Stimulated activated effector memory CD8-positive, alpha-beta T cell treated with anti-CD3 and anti-CD28 coated beads, Interleukin-12 subunit alpha, Interleukin-12 subunit beta, amount 100 ng/mL, for 72 hours (primary cell): Measurements from ENCODE around the gene INTS15.
A peak's percentile ranks its signal among the peaks of the same experiment; 100 is the strongest.
"Not testable (repeated sequence)": the region's sequence is repeated elsewhere in the genome, so short reads cannot be mapped to it uniquely, and the experiment has no call there.

Source experiments
- ATAC-seq: fragments of 150-1000 bp; cut with Tn5 transposase; 2 replicates; pipeline ENCODE4 v1.10.0; 2021
- DNase-seq, 2 donors: peaks; one replicate each; pipeline ENCODE4 v3.0.0; 2021 to 2022; ENCODE audit warnings: low spot score in 2 of 2
- H3K27ac Mint-ChIP-seq: one replicate; pipeline ENCODE4 v1.8.0; 2022; ENCODE audit warnings: mild to moderate bottlenecking, mixed read lengths
- H3K36me3 Mint-ChIP-seq: one replicate; pipeline ENCODE4 v1.8.0; 2022; ENCODE audit warnings: mild to moderate bottlenecking, mixed read lengths
- H3K4me1 Mint-ChIP-seq: one replicate; pipeline ENCODE4 v1.8.0; 2022; ENCODE audit warnings: mixed read lengths
- H3K4me3 Mint-ChIP-seq: one replicate; pipeline ENCODE4 v1.8.0; 2022; ENCODE audit warnings: mild to moderate bottlenecking, mixed read lengths
- H3K9me3 Mint-ChIP-seq: one replicate; pipeline ENCODE4 v1.8.0; 2022; ENCODE audit warnings: mixed read lengths

The INTS15 gene

GRCh38 chr7:6622134-6622710 lies 32.4 kb downstream of the INTS15 start:
- no peak overlapping the region for H3K4me3 Mint-ChIP-seq
- H3K36me3 Mint-ChIP-seq = no peaks in the 10 kb centered on the region
- DNase-seq (no peak), ATAC-seq (no peak)
- H3K4me1 Mint-ChIP-seq = peaks cover 45% of the 10 kb centered on the region
- no peak overlapping the region for H3K27ac Mint-ChIP-seq
- H3K9me3 Mint-ChIP-seq = no peaks in the 10 kb centered on the region

DNA sequence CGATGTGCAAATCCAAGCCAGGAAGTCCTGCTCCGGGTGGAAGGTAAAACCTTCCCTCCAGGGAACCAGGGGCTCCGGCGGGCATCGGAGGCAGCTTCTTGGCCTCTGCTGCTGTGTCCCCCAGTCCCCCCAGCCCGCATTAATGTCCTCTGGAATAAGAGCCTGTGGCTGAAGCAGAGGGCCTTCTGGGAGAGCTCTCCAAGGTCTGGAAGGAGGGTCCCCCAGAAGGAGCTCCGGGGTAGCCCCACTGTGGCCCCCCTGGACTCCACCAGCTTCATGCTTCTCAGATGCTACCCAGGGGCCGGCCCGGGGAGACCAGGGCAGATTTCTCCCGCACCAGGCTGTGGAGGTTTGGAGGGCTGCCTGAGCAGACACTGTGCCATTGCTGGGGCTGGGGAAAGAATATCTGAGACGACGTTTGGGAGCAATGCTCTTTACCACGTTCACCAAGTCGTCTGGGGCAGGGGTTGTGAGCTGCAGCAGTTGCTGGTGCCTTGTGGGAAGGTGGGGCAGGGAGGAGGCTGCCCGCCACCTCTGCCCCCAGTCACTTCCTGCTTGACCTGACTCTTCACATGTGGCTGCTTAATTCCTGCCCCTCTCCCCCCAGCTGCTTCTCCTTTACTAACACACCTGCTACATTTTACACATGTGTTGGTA lies 33.9 kb downstream of the INTS15 start:
- DNase-seq = no peak
- peak overlapping the region; percentile 92 for H3K27ac Mint-ChIP-seq
- peak overlapping the region; percentile 42 for H3K4me3 Mint-ChIP-seq
- no peaks in the 10 kb centered on the region for H3K36me3 Mint-ChIP-seq
- H3K9me3 Mint-ChIP-seq = no peaks in the 10 kb centered on the region
- peaks cover 38% of the 10 kb centered on the region for H3K4me1 Mint-ChIP-seq
- ATAC-seq = peak; percentile 78

DNA sequence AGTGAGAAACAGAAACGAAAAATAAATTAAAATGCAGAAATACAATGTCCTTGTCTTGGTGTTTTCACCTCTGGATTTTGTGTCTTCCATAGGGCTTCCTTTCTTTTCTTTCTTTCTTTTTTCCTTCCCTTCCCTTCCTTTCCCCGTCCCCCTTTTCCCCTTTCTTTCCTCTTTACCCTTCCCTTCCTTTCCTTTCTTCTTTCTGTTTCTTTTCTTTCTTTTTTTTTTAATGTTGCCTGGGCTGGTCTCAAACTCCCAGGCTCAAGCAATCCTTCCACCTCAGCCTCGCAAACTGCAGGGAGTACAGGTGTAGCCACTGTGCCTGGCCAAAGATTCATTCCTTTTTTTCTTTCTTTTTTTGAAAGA lies 34.4 kb downstream of the INTS15 start:
- Mint-ChIP-seq H3K4me1 (peaks cover 38% of the 10 kb centered on the region), H3K4me3 (peak overlapping the region; percentile 42), H3K36me3 (no peaks in the 10 kb centered on the region), H3K9me3 (no peaks in the 10 kb centered on the region), H3K27ac (peak overlapping the region; percentile 92)
- DNase-seq = no peak
- no peak for ATAC-seq

DNA sequence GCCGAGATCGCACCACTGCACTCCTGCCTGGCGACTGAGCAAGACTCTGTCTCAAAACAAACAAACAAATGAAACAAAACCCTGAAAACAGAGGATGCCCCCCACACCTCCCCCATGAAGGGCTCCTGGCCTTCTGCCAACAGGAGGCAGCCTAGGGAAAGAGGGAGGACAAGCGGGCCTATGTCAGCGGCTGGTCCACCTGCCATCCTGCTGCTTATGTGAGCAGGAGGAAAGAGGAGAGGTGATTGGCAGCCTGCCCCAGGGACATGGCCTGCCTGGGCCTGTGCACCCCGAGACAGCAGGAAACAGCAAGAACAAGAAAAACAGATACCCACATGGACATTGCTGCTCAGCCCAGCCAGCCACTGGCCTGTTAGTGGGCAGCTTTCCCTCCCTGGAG lies 38.2 kb downstream of the INTS15 start:
- no peaks in the 10 kb centered on the region for H3K36me3 Mint-ChIP-seq
- no peak for ATAC-seq
- H3K27ac Mint-ChIP-seq = no peak overlapping the region

DNA sequence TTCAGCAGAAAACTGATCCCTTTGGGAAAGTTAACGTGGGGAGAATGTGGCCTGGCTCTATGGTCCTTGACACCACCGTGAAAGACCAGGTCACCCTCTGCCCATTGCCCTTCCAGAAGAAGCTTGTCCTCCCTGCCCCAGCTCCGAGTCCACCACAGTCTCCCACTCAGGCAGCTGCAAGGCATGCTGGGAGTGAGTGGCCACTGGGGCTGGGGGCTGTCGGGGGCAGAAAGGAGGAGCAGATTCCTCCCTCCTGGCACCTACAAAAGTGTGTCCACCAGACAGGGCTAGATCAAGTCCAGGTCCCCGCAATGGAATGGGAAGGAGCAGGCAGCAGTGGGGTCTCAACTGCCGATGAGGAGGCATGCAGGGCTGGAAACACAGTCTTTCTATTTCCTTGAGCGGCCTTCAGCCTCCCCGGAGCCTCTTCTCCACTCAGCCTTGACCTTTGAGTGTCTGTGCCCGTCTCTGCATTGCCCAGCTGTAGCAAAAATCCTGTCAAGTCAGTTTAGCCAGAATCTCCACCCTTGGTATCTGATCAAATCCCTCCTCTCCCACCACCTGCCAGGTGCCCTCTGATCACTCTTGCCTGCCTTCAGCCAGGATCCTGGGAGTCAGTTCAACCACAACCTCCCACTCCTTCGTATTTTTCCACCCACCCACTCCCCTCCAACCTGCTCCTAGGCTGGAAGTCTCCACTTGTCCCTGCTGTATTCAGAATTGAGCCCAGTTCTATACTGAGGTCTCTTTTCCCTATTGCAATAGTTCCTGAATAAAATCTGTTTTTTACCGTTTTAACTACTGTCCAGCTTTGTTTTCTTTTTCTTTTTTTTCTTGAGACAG lies 40.4 kb downstream of the INTS15 start:
- ATAC-seq = no peak
- Mint-ChIP-seq H3K27ac (no peak overlapping the region), H3K4me1 (no peaks in the 10 kb centered on the region)

More for the DNA sequence above, 38.2 kb downstream of the INTS15 start:
- Mint-ChIP-seq H3K4me1 (peaks cover 13% of the 10 kb centered on the region), H3K4me3 (no peak overlapping the region), H3K9me3 (no peaks in the 10 kb centered on the region)
- no peak for DNase-seq

DNA sequence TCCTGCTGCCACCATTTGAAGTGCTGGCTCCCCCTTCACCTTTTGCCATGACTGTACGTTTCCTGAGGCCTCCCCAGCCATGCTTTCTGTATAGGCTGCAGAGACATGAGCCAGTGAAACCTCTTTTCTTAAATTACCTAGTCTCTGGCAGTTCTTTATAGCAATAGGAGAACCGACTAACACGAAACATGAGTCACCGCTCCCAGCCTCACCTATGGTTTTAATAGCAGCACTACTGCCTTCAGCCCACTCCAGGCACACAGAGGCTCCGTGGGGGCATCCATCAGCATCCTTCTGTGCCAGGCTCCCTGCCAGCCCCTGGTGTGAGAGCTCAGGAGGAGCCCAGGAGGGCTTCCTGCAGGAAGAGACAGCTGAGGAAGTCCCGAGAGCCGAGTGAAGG lies 41.8 kb downstream of the INTS15 start:
- H3K4me1 Mint-ChIP-seq = peaks cover 5% of the 10 kb centered on the region
- ATAC-seq (peak; percentile 8), DNase-seq (no peak)
- H3K9me3 Mint-ChIP-seq = no peaks in the 10 kb centered on the region
- no peak overlapping the region for H3K27ac Mint-ChIP-seq
- H3K36me3 Mint-ChIP-seq = no peaks in the 10 kb centered on the region
- no peak overlapping the region for H3K4me3 Mint-ChIP-seq

More for the DNA sequence above, 40.4 kb downstream of the INTS15 start:
- Mint-ChIP-seq H3K36me3 (no peaks in the 10 kb centered on the region), H3K9me3 (no peaks in the 10 kb centered on the region), H3K4me3 (no peak overlapping the region)
- no peak for DNase-seq

GRCh38 chr7:6634021-6634420 lies 44.2 kb downstream of the INTS15 start:
- Mint-ChIP-seq H3K4me1 (peaks cover 20% of the 10 kb centered on the region), H3K36me3 (peaks cover 6% of the 10 kb centered on the region), H3K27ac (no peak overlapping the region), H3K9me3 (no peaks in the 10 kb centered on the region), H3K4me3 (no peak overlapping the region)
- DNase-seq (no peak), ATAC-seq (no peak)

GRCh38 chr7:6634971-6635370 lies 45.1 kb downstream of the INTS15 start:
- not testable (repeated sequence) for H3K4me3 Mint-ChIP-seq, H3K27ac Mint-ChIP-seq

GRCh38 chr7:6636741-6637543 lies 47.1 kb downstream of the INTS15 start, which contains the start of gene ZNF316:
Gene ZNF316, plus strand, starts transcription at chr7:6637318. Its CDS starts 5,092 bp downstream, at chr7:6642410.
- no peaks in the 10 kb centered on the region for H3K9me3 Mint-ChIP-seq
- peaks cover 40% of the 10 kb centered on the region for H3K4me1 Mint-ChIP-seq
- H3K27ac Mint-ChIP-seq = peak within 1 kb of the TSS; percentile 90
- peak within 1 kb of the TSS; percentile 82 for H3K4me3 Mint-ChIP-seq
- peak; percentile 78 for ATAC-seq
- peak; percentile 66 to 76 for DNase-seq
- peaks cover 15% of the 10 kb centered on the region for H3K36me3 Mint-ChIP-seq

More at GRCh38 chr7:6634971-6635370, 45.1 kb downstream of the INTS15 start:
- not testable (repeated sequence) for DNase-seq, H3K9me3 Mint-ChIP-seq, H3K36me3 Mint-ChIP-seq, ATAC-seq
- peaks cover 29% of the 10 kb centered on the region for H3K4me1 Mint-ChIP-seq

GRCh38 chr7:6637544-6638229 lies 47.9 kb downstream of the INTS15 start:
- Mint-ChIP-seq H3K27ac (peak overlapping the region; percentile 90), H3K4me3 (peak overlapping the region; percentile 82), H3K4me1 (peaks cover 41% of the 10 kb centered on the region), H3K9me3 (no peaks in the 10 kb centered on the region), H3K36me3 (peaks cover 22% of the 10 kb centered on the region)
- DNase-seq (peak; percentile 46 to 84), ATAC-seq (peak; percentile 85)

- Mint-ChIP-seq H3K36me3 (peaks cover 29% of the 10 kb centered on the region), H3K27ac (peak overlapping the region; percentile 90), H3K4me1 (peaks cover 41% of the 10 kb centered on the region), H3K4me3 (peak overlapping the region; percentile 82), H3K9me3 (no peaks in the 10 kb centered on the region)
- DNase-seq = no peak
- ATAC-seq = no peak
Observed at GRCh38 chr7:6639032-6639431, 49.2 kb downstream of the INTS15 start.

DNA sequence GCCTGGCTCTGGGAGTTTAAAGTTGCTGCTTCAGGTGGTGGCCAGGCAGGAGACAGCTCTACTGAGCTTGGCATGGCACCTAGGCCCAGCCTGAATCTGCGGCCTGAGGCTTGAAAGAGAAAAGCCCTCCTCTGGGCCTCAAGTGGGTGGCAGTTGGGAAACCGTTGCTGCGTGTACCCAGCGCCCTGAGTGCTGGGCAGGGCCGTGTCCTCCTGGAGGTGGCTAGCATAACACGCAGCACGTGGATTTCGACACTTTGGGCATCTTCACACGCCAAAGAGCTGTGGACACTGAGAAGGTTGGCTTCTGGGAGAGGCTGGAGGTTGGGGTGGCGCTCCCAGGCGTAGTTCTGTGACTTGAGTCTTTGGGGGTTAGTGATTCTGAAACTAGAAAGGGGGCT lies 49.8 kb downstream of the INTS15 start:
- peak overlapping the region; percentile 90 for H3K27ac Mint-ChIP-seq

GRCh38 chr7:6640246-6640721 lies 50.5 kb downstream of the INTS15 start:
- Mint-ChIP-seq H3K4me1 (peaks cover 41% of the 10 kb centered on the region), H3K36me3 (peaks cover 40% of the 10 kb centered on the region), H3K4me3 (no peak overlapping the region), H3K27ac (peak overlapping the region; percentile 90), H3K9me3 (no peaks in the 10 kb centered on the region)
- DNase-seq = no peak
- ATAC-seq = no peak

More for the DNA sequence above, 49.8 kb downstream of the INTS15 start:
- Mint-ChIP-seq H3K4me3 (peak overlapping the region; percentile 82), H3K36me3 (peaks cover 34% of the 10 kb centered on the region), H3K4me1 (peaks cover 41% of the 10 kb centered on the region), H3K9me3 (no peaks in the 10 kb centered on the region)
- ATAC-seq (no peak), DNase-seq (no peak)

DNA sequence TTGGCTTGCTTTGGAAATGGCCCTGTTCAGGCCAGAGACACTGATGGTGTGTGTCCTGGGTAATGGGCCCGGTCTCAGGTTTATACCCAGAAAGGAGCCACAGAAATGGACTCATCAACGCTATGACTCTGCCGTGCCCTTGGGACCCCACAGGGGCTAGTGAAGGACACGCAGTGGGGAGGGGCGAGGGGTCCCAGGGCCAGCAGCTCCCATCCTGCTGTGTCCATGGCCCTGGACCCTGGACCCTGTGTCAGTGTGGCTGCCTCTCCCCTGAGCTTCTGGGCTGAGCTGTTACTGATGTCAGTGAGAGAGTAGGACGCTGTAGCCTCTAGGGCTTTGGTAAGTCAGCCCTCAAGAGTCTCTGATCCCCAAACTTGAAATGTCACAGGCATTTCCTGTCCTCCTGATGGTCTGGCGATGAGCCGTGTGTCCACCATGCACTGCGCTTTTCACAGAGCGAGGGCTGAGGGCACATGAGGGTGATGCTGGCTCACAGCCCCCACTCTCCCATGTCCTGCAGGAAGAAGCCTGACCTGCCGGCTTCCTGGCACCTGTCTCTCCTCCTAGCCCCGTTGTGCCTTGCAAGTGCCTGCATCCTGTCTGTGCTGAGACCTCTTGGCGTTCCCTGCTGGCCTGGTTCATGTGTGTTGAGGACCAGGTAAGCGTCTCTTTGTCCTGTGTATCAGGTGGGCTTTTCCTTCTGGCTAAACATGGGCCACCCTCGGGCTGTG lies 51.6 kb downstream of the INTS15 start:
- DNase-seq (no peak), ATAC-seq (no peak)
- Mint-ChIP-seq H3K4me1 (peaks cover 37% of the 10 kb centered on the region), H3K9me3 (no peaks in the 10 kb centered on the region), H3K4me3 (no peak overlapping the region), H3K27ac (peak overlapping the region; percentile 78), H3K36me3 (peaks cover 52% of the 10 kb centered on the region)
